ENCODE measurements around the gene VCP. TPM values are rescaled to one million over a fixed set of nuclear protein-coding genes. Genes with fewer than 3 reads are reported as not detected.

The VCP gene
- total RNA-seq, 1 experiment from 2014 or later = 170 TPM

DNA sequence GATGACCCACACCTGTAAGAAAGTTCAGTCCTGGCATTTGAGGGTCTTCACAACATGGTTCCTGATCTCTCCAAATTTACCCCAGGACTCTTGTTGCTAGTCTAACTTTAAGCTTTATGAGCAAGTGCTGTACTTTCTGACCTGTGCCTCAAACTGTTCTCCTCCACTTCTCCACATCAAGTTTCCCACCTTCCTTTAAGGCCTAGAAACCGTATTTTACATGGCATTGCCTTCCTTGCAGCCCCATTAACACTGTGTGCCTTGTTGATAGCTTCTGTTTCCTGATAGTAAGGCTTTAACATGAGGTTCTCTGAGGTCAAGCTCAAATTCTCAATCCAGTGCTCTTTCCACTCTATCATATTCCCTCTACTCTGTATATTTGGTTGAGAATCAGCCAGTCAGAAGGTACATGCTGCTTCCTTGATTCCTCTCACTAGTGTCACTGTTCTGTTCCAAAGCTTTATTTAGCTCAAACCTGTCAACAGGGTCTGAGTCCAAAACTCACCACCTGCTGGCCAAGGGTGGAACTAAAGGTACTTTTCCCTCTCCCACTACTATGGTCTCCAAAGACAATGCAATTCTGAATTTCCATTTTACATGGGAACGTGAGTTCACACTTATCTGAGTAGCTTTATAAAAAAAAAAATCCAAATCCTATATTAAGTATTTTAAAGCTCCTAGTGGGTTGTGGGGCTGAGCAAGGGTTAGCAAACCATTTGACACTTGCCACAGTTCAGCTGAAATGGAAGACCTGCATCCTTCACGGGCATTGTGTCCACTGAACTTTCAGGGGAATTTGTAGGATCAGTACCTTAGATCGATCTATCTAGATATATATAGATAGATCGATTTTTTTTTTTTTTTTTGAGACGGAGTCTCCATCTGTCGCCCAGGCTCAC, 21.1 kb downstream of the VCP start:
- H4K20me1 ChIP-seq (ENCODE audit: insufficient read depth) = no peaks in the 10 kb centered on the region; the same call in 1 of the 2 replicates

More for the DNA sequence above, 21.1 kb downstream of the VCP start:
- peak; percentile 27 for DNase-seq (ENCODE audit: low read depth, low spot score)
- POLR2A ChIA-PET = interaction anchor here (0.7 to 1.5 kb wide), 5 partner anchors 20 to 152 kb away, joined by 3 to 9 read pairs (median 4); partner anchors contain the start of genes FANCG and VCP
- ATAC-seq = peak; percentile 80
- RAD21 ChIA-PET (ENCODE audit: low non-redundant PET in 1 of 2, low total read pairs in 2 of 2, uncharacterized antibody in 2 of 2, unreplicated experiment in 2 of 2) = interaction anchor here (0.7 to 2.1 kb wide), 5 partner anchors 152 to 520 kb away, joined by 3 to 17 read pairs (median 4); no protein-coding TSS in a partner anchor
- Histone ChIP-seq H3K9me2 (ENCODE audit: insufficient read depth) (no peaks in the 10 kb centered on the region), H3K9me3 (ENCODE audit: control insufficient read depth in 1 of 2, insufficient read depth in 1 of 2, low read depth in 1 of 2, low read length in 2 of 2) (no peaks in the 10 kb centered on the region), H3K79me2 (ENCODE audit: insufficient read depth, low read length) (no peaks in the 10 kb centered on the region), H3K4me3 (replicated peaks in 1 of 2; ENCODE audit: low read depth in 1 of 2, low read length in 2 of 2) (no peak overlapping the region), H3K4me2 (ENCODE audit: low read length) (no peak overlapping the region), H3K27ac (ENCODE audit: low read depth, low read length) (no peak overlapping the region), H2AFZ (ENCODE audit: low read depth, low read length, poor library complexity, severe bottlenecking) (no peak overlapping the region), H3K4me1 (ENCODE audit: control insufficient read depth in 1 of 2, insufficient read depth in 2 of 2, low read length in 2 of 2) (no peaks in the 10 kb centered on the region), H3K27me3 (ENCODE audit: insufficient read depth, low read length) (no peaks in the 10 kb centered on the region), H3K36me3 (ENCODE audit: control insufficient read depth in 1 of 2, insufficient read depth in 2 of 2, low read length in 2 of 2) (peaks cover 4 to 9% of the 10 kb centered on the region in 2 experiments; a peak in 3 of 4 replicates), H3K9ac (ENCODE audit: low read length) (no peak overlapping the region)
- CTCF ChIA-PET = interaction anchor here (0.8 to 3.8 kb wide), 17 partner anchors 9 to 349 kb away, joined by 3 to 86 read pairs (median 4); partner anchors contain the start of genes ATOSB, FANCG and VCP
- intact Hi-C loops (cut with micrococcal nuclease) = loop anchor here (1.0 to 5.0 kb wide), 2 partner anchors 152 to 289 kb away; no protein-coding TSS in a partner anchor
- no TSS peak for BruUV-seq (replicated peaks)
- TF ChIP-seq RAD21 (IDR thresholded peaks at IDR 0.05; ENCODE audit: low read depth) = peak; percentile 47; the same call in 1 of the 2 replicates
- TF ChIP-seq SP1 (IDR thresholded peaks at IDR 0.05; ENCODE audit: low read depth) = 0 out of 2 replicates have a peak, but pooled peaks have one; percentile 8
- no peak for TF ChIP-seq POLR2AphosphoS5 (IDR thresholded peaks at IDR 0.05; ENCODE audit: low read depth, low read length)
- no peak for TF ChIP-seq ZNF274 (IDR thresholded peaks at IDR 0.05; ENCODE audit: low read depth, low read length)
- 0 out of 2 replicates have a peak, but pooled peaks have one; percentile 9 for TF ChIP-seq MAX (IDR thresholded peaks at IDR 0.05)
- 0 out of 2 replicates have a peak, but pooled peaks have one; percentile 12 for TF ChIP-seq JUND (IDR thresholded peaks at IDR 0.05)
- peak; percentile 43 to 73 (median 71); a peak in 5 of 6 replicates for TF ChIP-seq CTCF (IDR thresholded peaks at IDR 0.05 in 2 of 3, conservative IDR thresholded peaks at IDR 0.05 in 1 of 3; ENCODE audit: borderline replicate concordance in 1 of 3, insufficient read depth in 1 of 3, low read depth in 2 of 3, low read length in 2 of 3)
